NCI-H2227 (cell line): ENCODE results near the gene PLD3.
A peak's percentile ranks its signal among the peaks of the same experiment; 100 is the strongest.

Experiments
- DNase-seq: peaks from one replicate; lab custom pipeline; 2025; ENCODE audit not compliant: unreplicated experiment; lab: John Stamatoyannopoulos, UW

PLD3 gene, protein sequence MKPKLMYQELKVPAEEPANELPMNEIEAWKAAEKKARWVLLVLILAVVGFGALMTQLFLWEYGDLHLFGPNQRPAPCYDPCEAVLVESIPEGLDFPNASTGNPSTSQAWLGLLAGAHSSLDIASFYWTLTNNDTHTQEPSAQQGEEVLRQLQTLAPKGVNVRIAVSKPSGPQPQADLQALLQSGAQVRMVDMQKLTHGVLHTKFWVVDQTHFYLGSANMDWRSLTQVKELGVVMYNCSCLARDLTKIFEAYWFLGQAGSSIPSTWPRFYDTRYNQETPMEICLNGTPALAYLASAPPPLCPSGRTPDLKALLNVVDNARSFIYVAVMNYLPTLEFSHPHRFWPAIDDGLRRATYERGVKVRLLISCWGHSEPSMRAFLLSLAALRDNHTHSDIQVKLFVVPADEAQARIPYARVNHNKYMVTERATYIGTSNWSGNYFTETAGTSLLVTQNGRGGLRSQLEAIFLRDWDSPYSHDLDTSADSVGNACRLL

DNA sequence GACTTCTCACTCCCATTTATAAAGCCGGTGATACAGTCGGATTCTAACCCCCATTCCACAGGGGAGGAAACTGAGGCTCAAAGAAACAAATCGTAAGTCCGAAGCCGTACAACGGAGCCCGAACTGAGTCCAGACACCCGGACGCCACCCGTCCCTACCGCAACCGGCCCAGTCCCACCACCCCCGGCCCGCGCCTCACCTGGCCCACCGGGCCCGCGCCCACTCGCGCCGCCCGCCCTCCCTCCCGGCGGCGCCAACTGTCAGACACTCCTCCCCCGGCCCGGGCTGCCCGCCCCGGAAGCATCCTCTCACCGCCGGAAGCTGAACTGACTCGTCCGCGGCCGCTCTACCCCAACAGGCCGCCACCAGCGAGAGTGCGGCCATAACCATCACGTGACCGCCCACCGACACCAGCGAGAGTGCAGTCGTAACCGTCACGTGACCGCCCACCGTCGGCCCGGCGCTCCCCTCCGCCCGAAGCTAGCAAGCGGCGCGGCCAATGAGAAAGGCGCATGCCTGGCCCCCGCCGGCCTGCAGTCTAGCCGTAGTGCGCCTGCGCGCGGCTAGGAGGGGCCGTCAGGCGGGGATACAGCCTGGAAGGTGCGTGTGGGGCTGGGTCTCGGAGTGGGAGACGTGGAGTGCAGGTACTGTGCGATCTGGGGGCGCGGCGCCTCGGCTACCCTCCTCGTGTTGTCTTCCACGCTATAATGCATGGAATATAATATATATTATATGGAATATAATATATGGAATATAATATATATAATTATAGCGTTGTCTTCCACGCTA is at the start of gene PLD3, which contains the start of gene C19orf47:
PLD3 (plus strand) TSS at position 571 of the 789 bp plus-strand sequence. CDS start 17,789 bp downstream, outside the sequence.
C19orf47 (minus strand) TSS at position 273 of the 789 bp plus-strand sequence. CDS start 6,540 bp downstream, outside the sequence.
- peak; percentile 100 for DNase-seq

DNA sequence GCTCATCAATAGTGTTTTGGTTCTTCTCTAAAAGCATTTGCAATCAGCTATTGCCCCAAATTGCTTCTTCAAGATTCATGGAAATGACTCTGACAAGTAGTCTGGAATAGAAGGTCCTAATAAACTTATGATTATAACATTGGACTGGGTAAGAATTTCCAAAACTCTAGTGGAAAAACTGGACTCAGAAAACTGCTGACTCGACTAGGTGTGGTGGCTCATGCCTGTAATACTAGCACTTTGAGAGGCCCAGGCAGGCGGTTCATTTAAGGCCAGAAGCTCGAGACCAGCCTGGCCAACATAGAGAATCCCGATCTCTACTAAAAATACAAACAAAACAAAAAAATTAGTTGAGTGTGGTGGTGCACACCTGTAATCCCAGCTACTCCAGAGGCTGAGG is 47.8 kb upstream of the PLD3 start:
- DNase-seq = no peak

DNA sequence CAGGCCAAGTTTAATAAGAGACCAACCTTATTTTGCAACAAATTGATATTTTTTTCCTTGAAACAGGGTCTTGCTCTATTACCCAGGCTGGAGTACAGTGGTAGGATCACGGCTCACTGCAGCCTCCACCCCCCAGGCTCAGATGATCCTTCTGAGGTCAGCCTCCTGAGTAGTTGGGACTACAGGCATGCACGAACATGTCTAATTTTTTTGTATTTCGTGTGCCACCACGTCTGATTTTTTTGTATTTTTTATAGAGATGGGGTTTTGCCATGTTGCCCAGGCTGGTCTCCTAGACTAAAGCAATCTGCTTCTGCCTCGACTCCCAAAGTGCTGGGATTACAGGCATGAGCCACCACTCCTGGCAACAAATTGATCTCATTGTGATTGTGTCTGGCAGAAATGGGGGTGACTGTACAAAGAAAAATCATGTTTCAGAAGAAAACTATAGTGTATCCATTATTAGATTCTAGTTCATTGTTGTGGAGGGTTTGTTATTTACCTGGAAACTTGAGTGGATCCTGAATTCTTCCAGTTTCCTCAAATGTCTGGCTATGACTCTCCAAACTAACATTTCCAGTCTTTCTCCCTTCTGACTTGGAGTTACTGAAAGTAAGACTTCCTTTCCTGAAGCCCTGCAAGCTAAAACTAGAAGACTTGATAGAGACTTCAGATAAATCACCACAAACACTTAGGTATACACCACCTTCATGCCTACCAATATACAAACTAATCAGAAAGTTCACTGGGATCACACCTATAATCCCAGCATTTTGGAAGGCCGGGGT is 46.1 kb upstream of the PLD3 start:
- no peak for DNase-seq

- DNase-seq = no peak
These were observed 44.7 kb upstream of the PLD3 start for GRCh38 chr19:40303765-40304164.

- DNase-seq = no peak
These were observed 44.2 kb upstream of the PLD3 start for GRCh38 chr19:40304306-40304705.

- DNase-seq = peak; percentile 96
These were observed 43.1 kb upstream of the PLD3 start for GRCh38 chr19:40305403-40305802.

DNA sequence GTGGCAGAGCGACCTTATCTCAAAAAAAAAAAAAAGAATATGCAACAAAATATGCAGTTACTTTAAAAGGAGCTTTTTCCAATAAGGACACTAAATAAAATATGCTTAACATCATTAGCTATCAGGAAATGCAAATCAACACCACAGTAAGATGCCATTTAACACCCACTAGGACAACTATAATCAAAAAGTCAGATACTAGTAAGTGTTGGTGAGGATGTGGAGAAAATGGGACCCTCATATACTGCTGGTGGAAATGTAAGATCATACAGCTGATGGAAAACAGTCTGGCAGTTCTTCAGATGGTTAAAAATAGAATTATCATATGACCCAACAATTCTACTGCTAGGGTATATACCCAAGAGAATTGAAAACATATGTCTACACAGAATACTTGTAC is 38.8 kb upstream of the PLD3 start:
- DNase-seq = no peak

DNA sequence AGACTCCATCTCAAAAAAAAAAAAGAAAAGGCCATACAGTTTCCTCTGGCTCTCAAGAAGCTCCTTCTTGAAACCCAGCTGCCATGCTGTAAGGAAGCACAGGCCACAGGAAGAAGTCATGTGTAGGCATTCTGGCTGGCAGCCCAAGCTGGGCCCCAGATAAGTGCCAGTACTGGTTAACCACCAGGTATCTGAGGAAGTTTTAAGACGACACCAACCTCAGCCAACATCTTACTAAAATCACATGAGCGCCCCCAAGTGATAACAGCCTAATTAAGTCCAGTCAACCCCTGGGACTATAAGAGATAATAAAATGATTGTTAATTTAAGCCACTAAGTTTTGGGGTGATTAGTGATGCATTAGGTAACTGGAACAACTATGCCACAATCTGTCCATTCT is 36.0 kb upstream of the PLD3 start:
- DNase-seq = no peak

- DNase-seq = no peak
These were observed 35.1 kb upstream of the PLD3 start for GRCh38 chr19:40313229-40313983.

DNA sequence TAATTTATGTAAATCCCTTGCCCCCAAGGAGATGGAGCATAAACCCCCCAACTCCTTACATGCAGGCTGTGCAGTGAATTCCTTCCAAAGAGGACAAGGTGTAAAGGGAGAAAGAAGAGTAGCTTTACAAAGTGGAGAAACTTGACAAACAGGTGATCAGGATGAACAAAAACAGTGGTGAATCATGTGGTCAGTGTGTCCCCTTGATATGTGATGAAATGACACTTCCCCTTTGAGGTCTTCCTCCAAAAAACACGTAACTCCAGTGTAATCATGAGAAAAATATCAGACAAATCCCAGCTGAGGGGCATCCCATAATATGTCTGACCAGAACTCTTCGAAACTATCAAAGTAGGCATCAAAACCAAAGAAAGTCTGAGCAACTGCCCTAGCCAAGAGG is 33.8 kb upstream of the PLD3 start:
- DNase-seq = no peak

DNA sequence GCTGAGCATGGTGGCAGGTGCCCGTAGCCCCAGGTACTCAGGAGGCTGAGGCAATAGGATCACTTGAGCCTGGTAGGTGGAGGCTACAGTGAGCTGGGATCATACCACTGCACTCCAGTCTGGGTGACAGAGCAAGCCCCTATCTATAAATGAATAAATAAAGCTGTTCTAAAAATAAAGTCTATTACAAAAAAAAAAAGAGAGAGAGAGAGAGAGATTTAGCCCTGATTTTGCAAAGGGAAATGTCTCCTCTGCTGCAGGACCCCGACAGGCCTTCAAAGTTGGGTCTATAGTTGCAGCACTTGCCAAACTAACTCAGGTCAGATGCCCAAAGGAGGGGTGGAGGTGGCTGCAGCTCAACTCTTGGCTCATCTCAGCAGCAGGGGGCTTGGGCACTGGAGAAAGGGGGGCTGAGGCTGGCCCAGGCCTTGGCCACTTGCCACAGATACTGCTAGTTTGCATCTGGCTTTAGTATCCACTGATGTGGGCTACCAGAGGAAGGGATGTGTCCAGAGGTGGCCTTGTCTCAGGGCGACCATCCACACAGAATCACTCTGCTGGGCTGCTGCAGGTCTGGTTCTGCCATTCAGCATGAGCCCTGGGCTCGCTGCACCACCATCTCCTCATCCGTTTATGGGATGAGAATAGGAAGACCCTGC is 32.6 kb upstream of the PLD3 start:
- DNase-seq = no peak

DNA sequence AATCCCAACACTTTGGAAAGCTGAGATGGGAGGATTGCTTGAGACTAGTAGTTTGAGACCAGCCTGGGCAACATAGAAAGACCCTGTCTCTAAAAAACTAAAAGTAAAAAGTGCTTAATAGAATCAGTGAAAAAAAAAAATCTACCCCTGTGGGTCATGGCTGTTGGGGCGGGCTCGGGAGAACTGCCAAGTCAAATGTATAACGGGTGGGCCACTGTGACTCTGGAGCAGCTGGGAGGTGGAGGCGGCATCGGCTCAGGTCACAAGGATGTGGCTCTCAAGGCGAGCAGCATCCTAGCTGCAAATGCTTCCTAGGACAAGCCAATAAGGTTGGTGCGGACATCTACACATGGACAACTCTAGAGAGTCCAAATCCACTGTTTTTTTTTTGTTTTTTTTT is 31.2 kb upstream of the PLD3 start:
- no peak for DNase-seq

GRCh38 chr19:40320558-40320935 is 27.9 kb upstream of the PLD3 start:
- no peak for DNase-seq

GRCh38 chr19:40321076-40321475 is 27.4 kb upstream of the PLD3 start:
- no peak for DNase-seq

- DNase-seq = no peak
These were observed 26.8 kb upstream of the PLD3 start for GRCh38 chr19:40321566-40322270.

- no peak for DNase-seq
These were observed 26.3 kb upstream of the PLD3 start for GRCh38 chr19:40322271-40322610.

DNA sequence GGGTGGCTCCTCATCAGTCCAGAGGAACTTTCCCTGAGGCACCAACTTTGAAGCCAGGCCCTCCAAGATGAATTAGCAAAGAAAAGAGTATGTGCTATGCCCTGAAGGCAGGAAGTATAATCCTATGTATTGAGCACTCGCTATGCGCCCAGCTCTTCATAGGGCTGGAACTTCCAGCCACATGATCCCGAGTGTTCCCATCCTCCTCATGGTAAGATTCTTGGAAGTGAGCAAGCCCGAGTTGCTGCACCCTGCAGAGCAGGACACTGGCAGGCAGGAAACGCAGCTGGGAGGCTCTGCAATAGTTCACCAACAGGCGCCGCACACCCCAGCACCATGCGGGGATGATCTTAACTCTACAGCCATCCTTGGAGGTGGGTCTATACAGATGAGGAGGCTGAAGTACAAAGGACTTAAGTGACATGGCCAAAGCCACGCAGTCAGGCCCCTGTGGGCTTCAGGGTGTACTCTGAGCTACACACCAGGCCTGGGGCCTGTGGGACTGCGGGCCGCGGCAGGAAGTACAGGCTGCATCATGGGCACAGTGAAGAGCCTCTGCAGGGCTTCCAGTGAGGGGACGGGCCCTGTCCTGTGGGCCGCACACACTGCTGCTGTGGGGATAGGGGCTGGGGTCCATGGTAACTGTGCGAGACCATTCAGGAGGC is 25.4 kb upstream of the PLD3 start:
- DNase-seq = no peak

DNA sequence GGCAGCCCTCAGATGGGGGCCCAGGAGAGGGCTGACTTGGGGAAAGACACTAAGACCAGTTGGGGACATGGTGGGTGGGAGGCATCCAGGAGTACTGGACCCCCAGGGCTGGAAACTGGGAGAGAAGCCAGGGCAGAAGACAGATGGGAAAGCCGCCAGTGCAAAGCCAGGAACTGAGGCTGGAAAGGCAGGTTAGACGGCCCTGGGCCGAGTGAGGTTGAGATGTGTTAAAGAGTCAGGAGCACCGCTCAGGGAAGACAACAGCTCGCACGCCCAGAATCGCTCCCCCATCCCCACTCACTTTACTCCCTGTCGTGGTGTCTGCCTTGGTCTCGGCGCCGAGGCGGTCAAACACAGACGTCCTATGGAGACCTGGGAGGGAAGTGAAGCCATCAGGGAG is 24.8 kb upstream of the PLD3 start:
- DNase-seq = no peak

DNA sequence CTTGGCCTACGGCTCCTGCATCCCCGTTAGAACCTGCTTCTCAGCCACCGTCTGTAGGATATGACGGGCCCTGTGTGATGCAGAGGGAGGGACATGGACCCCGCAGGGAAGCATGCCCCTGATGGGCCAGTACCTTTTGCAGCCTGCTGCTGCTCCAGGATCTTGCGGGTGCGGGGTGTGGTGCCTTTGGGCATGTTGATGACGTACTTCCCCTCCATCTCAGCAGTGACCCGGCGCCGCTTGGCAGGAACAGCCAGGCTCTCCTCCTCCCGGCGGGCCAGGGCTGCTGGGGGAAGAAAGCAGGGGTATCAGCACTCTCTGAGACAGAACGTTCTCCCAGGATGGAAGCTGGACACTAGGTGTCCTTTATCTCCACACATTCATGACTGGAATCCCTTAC is 22.3 kb upstream of the PLD3 start:
- DNase-seq = no peak
